ENCODE results near the gene ZNF770.
"Not testable (repeated sequence)": the region's sequence is repeated elsewhere in the genome, so short reads cannot be mapped to it uniquely, and the experiment has no call there.

ZNF770 gene

GRCh38 chr15:34951993-34952392, 36.1 kb downstream of the ZNF770 start:
- no peak for DNase-seq
- TF ChIP-seq GATA1 (IDR thresholded peaks at IDR 0.05; ENCODE audit: low read depth, low read length) = no peak
- TF ChIP-seq POLR2A (IDR thresholded peaks at IDR 0.05; ENCODE audit: low read length) = no peak

GRCh38 chr15:34944936-34945335, 43.2 kb downstream of the ZNF770 start:
- TF ChIP-seq GATA1 (IDR thresholded peaks at IDR 0.05; ENCODE audit: low read depth, low read length) (no peak), POLR2A (IDR thresholded peaks at IDR 0.05; ENCODE audit: low read length) (no peak)
- no peak for DNase-seq

GRCh38 chr15:34943711-34944110, 44.4 kb downstream of the ZNF770 start:
- peak in 1 of 2 experiments; percentile 15 for DNase-seq

GRCh38 chr15:34943264-34943663, 44.8 kb downstream of the ZNF770 start:
- DNase-seq = not testable (repeated sequence)

More at GRCh38 chr15:34943711-34944110, 44.4 kb downstream of the ZNF770 start:
- no peak for TF ChIP-seq POLR2A (IDR thresholded peaks at IDR 0.05; ENCODE audit: low read length)
- TF ChIP-seq GATA1 (IDR thresholded peaks at IDR 0.05; ENCODE audit: low read depth, low read length) = no peak

- TF ChIP-seq GATA1 (IDR thresholded peaks at IDR 0.05; ENCODE audit: low read depth, low read length) = no peak
- TF ChIP-seq POLR2A (IDR thresholded peaks at IDR 0.05; ENCODE audit: low read length) = no peak
- DNase-seq = peak in 1 of 2 experiments; percentile 5
These were observed 45.7 kb downstream of the ZNF770 start for GRCh38 chr15:34942363-34942762.

GRCh38 chr15:34941831-34942230, 46.3 kb downstream of the ZNF770 start:
- TF ChIP-seq POLR2A (IDR thresholded peaks at IDR 0.05; ENCODE audit: low read length) (no peak), GATA1 (IDR thresholded peaks at IDR 0.05; ENCODE audit: low read depth, low read length) (no peak)
- peak in 1 of 2 experiments; percentile 6 for DNase-seq

GRCh38 chr15:34941185-34941698, 46.8 kb downstream of the ZNF770 start:
- no peak for TF ChIP-seq POLR2A (IDR thresholded peaks at IDR 0.05; ENCODE audit: low read length)
- TF ChIP-seq GATA1 (IDR thresholded peaks at IDR 0.05; ENCODE audit: low read depth, low read length) = no peak
- DNase-seq = no peak

- no peak for TF ChIP-seq GATA1 (IDR thresholded peaks at IDR 0.05; ENCODE audit: low read depth, low read length)
- TF ChIP-seq POLR2A (IDR thresholded peaks at IDR 0.05; ENCODE audit: low read length) = no peak
- no peak for DNase-seq
These were observed 54.6 kb downstream of the ZNF770 start for GRCh38 chr15:34933432-34933975.

GRCh38 chr15:34928349-34928748, 59.7 kb downstream of the ZNF770 start:
- DNase-seq = not testable (repeated sequence)
